Measurements from ENCODE around the gene ASPSCR1. TPM values are rescaled to one million over a fixed set of nuclear protein-coding genes. Genes with fewer than 3 reads are reported as not detected.

ASPSCR1 gene
- total and polyA plus RNA-seq, 2 of the 13 experiments (the other 11 are each of a cell fraction or from before 2014, with no cell fraction given): 274 to 314 TPM

DNA sequence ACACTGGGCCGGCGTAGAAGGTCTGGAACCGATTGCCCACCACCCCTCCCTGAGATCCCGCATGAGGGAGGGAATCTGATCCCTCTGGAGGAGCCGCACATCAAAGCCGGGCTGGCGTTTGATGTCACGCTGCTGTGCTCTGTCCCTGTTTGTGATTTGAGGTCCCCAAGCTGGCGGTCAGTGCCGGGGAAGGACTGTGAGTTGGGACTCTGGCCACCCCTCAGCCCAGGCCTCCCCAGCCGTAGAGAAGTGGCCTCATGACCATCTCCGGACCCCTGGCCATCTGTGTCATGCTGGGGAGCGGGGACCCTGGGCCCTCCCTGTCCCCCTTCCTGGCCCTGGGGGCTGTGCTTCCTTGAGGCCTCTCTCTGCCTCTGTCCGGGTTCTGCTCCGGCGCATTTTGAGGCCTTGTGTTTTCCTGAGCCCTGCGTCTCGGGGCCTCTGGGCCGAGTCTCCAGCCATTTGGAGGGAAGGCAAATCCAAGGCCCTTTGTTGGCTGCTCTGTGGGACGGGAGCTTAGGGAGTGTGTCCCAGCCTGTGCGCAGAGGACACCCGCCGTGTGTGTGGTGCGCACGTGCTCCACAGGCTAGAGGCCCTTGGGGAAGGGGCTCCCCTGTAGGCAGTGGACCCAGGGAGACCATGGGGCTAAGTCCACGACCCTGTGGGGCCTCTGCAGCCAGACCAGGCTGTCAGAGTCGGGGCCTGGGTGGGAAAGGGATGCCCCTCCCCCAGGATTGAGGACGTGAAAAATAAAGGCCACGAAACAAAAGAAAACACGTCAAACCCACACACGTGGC lies 15.1 kb downstream of the ASPSCR1 start (continued):
- TF ChIP-seq FOXK1 (CRISPR knock-in tag; IDR thresholded peaks at IDR 0.05; ENCODE audit: borderline replicate concordance, low read depth) (peak; percentile 84), ZNF564 (CRISPR knock-in tag; IDR thresholded peaks at IDR 0.05) (peak; percentile 96), ZSCAN12 (CRISPR knock-in tag; IDR thresholded peaks at IDR 0.05) (peak; percentile 89; the same call in 1 of the 2 replicates), FOXC1 (CRISPR knock-in tag; IDR thresholded peaks at IDR 0.05; ENCODE audit: borderline replicate concordance) (peak; percentile 91; the same call in 1 of the 2 replicates), ZKSCAN8 (CRISPR knock-in tag; IDR thresholded peaks at IDR 0.05; ENCODE audit: borderline replicate concordance) (peak; percentile 75), ZNF607 (CRISPR knock-in tag; IDR thresholded peaks at IDR 0.05; ENCODE audit: borderline replicate concordance) (peak; percentile 98), ZNF503 (CRISPR knock-in tag; IDR thresholded peaks at IDR 0.05) (peak; percentile 67), ZNF614 (CRISPR knock-in tag; IDR thresholded peaks at IDR 0.05; ENCODE audit: borderline replicate concordance) (peak; percentile 27; the same call in 1 of the 2 replicates), THAP11 (CRISPR knock-in tag; IDR thresholded peaks at IDR 0.05) (peak; percentile 80), ARHGAP35 (CRISPR knock-in tag; IDR thresholded peaks at IDR 0.05; ENCODE audit: borderline replicate concordance) (peak; percentile 91), KDM3A (CRISPR knock-in tag; IDR thresholded peaks at IDR 0.05; ENCODE audit: low read depth) (peak; percentile 98), MED8 (CRISPR knock-in tag; IDR thresholded peaks at IDR 0.05; ENCODE audit: insufficient replicate concordance) (peak; percentile 98), RAD51 (IDR thresholded peaks at IDR 0.05; ENCODE audit: borderline replicate concordance) (no peak), ZNF777 (CRISPR knock-in tag; IDR thresholded peaks at IDR 0.05) (peak; percentile 41), EEA1 (CRISPR knock-in tag; IDR thresholded peaks at IDR 0.05; ENCODE audit: borderline replicate concordance) (peak; percentile 98), ZNF24 (IDR thresholded peaks at IDR 0.05) (0 out of 2 replicates have a peak, but pooled peaks have one; percentile 8), MAZ (IDR thresholded peaks at IDR 0.05; ENCODE audit: borderline replicate concordance, low read depth, low read length) (no peak), MAZ (CRISPR knock-in tag; IDR thresholded peaks at IDR 0.05; ENCODE audit: low read depth) (peak; percentile 75; the same call in 1 of the 2 replicates), THAP7 (CRISPR knock-in tag; IDR thresholded peaks at IDR 0.05) (peak; percentile 95), HNRNPK (IDR thresholded peaks at IDR 0.05; ENCODE audit: low read depth, low read length, poor library complexity, severe bottlenecking) (no peak), ZNF121 (CRISPR knock-in tag; IDR thresholded peaks at IDR 0.05) (no peak; the same call in none of the 2 replicates), ZNF460 (CRISPR knock-in tag; IDR thresholded peaks at IDR 0.05; ENCODE audit: borderline replicate concordance) (0 out of 2 replicates have a peak, but pooled peaks have one; percentile 38)
- TF ChIP-seq, protein P1, sequence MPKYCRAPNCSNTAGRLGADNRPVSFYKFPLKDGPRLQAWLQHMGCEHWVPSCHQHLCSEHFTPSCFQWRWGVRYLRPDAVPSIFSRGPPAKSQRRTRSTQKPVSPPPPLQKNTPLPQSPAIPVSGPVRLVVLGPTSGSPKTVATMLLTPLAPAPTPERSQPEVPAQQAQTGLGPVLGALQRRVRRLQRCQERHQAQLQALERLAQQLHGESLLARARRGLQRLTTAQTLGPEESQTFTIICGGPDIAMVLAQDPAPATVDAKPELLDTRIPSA (CRISPR knock-in tag; IDR thresholded peaks at IDR 0.05; ENCODE audit: borderline replicate concordance): 0 out of 2 replicates have a peak, but pooled peaks have one; percentile 71
